AG10803 (cell line): Measurements from ENCODE around the gene MLST8.

Source experiments
- DNase-seq: peaks from one replicate; pipeline ENCODE4 v3.0.0; 2010; ENCODE audit warnings: low read depth
- H3K4me3 ChIP-seq: 2 replicates; pipeline ENCODE4 v1.5.1; 2011; ENCODE audit warnings: mild to moderate bottlenecking, low read length, control low read depth
- CTCF ChIP-seq: conservative IDR thresholded peaks from 2 replicates; pipeline ENCODE4 v1.5.1; 2011; ENCODE audit warnings: mild to moderate bottlenecking, low read length, control low read depth, inconsistent platforms

MLST8 gene, protein sequence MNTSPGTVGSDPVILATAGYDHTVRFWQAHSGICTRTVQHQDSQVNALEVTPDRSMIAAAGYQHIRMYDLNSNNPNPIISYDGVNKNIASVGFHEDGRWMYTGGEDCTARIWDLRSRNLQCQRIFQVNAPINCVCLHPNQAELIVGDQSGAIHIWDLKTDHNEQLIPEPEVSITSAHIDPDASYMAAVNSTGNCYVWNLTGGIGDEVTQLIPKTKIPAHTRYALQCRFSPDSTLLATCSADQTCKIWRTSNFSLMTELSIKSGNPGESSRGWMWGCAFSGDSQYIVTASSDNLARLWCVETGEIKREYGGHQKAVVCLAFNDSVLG

DNA sequence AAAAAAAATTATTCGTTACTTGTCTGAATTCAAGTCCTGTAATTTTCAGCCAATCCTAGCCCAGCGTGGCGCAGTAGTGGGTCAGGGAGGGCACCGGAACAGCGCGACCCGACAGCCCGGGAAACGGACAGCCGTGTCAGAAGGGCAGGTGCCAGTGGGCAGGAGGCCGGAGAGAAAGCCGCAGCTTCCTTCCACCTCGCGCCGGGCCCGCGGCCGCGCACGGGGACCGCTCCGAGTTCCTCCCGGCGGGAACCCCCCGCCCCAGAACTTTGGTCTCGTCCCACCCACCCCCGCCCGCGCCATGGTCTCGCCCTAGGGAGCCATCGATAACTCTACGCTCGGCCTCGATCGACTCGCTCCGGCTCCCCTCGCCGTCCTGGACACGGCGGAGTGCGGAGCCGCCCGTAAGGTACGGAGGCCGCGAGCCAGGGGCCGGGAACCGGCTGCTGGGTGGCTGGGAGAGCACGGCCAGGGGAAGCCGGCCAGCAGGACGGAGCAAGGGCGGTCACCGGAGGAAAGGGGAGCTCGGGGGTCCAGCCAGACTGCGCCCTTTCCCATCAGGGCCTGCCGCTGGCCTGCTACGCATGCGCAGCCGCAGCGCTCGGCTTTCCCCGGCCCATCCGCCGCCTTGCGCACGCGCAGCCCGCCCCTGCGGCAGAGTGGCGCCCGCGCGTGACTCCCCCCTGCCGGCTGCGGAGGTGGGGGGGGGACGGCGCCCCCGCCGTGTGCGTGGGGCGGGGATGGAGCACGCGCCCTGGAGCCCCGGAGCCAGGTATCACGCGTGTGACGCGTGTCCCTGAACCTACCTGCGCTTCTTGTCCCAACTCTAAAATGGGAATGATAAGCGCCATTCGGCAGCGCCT, at the start of gene MLST8:
Gene MLST8 (plus strand): TSS at position 351 of the 863 bp plus-strand sequence. CDS start 632 bp downstream, outside the sequence.
- peak within 1 kb of the TSS; percentile 90 for H3K4me3 ChIP-seq
- TF ChIP-seq CTCF = no peak; the same call in 1 of the 2 replicates
- DNase-seq = peak; percentile 82

DNA sequence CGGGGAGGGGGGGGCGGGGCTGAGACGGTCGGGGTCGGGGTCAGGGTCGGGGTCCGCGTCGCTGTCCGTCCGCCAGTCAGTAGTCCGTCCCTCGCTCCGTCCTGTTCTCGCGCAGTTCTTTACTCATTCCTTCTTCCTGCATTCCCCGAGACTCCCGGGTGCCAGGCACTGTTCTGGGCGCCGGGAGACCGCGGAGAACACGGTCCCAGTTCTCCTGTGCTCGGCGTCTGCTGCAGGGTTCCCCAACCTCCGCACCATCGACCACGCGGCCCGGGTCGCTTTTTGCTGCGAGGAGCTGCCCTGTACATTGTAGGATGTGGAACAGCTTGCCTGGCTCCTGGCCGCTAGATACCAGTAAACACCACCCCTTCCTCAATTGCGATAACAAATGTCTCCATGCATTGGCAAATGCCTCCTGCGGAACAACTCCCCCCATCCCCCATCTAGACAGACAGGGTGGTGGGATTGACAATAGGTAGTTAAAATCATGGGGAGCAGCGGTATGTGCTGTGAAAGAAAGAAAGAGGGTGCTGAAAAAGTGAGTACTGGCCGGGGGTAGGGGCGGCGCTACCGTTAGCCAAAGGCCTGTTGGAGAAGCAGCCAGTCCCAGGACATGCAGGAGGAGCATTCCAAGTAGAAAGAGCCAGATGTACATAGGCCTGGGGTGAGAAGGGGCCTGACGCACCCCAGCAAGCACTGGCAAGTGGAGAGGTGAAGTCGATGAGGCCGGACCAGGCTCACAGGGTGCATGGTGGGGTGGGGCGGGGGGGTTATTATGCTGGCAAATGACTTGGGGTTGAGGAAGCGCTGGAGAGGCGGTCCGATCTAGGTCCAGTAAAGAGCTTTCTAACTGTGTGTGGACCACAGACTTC, 49.0 kb upstream of the MLST8 start:
- peak overlapping the region; percentile 89 for H3K4me3 ChIP-seq
- peak; percentile 79 for DNase-seq
- TF ChIP-seq CTCF = no peak

DNA sequence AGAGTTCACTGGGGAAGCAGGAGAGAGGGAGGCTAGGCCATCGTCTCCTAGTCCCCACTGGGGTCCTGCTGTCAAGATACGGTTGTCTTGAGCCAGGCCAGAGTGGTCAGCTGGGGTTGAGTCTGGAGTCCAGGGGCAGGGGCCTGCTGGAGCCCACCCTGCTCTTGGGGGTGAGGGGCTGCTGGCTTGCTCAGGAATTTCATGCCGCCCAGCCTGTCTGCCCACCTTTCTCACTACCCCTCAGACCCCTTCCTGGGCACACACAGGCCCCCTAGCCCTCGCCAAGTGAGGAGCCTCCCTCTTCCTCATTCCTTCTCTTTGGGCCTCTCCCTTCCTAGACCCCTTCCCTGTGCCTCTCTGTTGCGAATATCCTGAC, 48.4 kb upstream of the MLST8 start:
- TF ChIP-seq CTCF = no peak
- peak overlapping the region; percentile 89 for H3K4me3 ChIP-seq

GRCh38 chr16:2157480-2158261, 47.6 kb upstream of the MLST8 start:
- DNase-seq = no peak
- peak overlapping the region; percentile 89 for H3K4me3 ChIP-seq

More for the DNA sequence above, 48.4 kb upstream of the MLST8 start:
- DNase-seq = no peak

DNA sequence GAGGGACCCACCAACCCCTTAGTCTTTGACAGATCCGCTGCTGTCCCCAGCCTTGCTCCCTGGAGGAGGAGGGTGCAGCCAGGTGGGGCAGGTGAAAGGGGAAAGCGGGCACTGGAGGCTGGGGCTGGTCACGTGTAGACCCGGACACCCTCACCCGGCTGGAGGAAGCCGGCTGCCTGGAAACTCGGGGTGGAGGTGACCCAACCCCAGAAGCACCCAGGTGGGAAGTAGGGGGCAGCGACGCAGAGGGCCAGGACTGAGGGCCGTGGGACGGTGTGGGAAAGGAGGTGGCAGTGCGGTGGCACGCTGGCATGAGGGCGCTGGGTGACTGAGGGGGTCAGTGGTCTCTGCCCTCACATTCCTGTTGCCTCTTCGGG, 47.0 kb upstream of the MLST8 start:
- no peak overlapping the region for H3K4me3 ChIP-seq
- no peak for DNase-seq
- no peak for TF ChIP-seq CTCF

More at GRCh38 chr16:2157480-2158261, 47.6 kb upstream of the MLST8 start:
- TF ChIP-seq CTCF = no peak

DNA sequence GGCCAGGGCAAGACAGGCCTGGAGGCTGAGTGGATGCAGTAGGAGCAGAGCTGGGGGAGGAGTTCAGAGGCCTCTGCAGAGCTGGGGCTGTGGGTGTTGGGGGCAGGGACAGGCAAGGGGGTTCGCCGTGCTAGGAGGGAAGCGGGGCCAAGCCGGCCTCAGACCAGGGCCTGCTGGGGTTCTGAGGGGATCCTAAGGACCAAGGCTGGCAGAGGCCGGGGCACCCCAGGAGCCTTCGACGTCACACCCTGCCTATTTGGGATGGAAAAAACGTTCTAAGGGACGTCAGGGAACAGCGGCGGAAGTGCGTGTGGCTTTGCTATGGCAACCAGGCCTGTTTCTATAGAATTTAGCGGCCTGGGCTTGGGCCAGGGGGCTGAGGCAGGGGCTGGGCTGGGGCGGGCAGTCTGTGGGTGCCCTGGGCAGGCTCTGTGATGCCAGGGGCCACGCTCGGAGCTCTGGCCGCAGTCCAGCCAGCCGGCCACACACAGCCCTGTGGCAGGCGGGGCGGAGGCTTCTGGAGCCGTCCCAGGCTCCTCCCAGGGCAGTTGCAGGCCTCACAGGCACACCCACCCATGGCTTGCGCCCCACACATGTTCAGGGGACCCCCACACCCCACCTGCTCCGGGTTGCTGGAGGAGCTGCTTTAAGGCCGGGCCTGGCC, 45.9 kb upstream of the MLST8 start:
- H3K4me3 ChIP-seq = peak overlapping the region; percentile 34
- no peak for TF ChIP-seq CTCF
- DNase-seq = peak; percentile 65
